Measurements from ENCODE around the gene OPN4. TPM values are rescaled to one million over a fixed set of nuclear protein-coding genes. Genes with fewer than 3 reads are reported as not detected.

The OPN4 gene
- total RNA-seq, 6 experiments from 2014 or later: not detected

GRCh38 chr10:86686972-86687371 lies 32.6 kb downstream of the OPN4 start:
- WGBS (ENCODE audit: insufficient coverage, low coverage, low lambda C conversion rate, missing lambda C conversion rate): 95% methylated on average over 11 of the region's 19 CpGs
- TF ChIP-seq CTCF (IDR thresholded peaks at IDR 0.05) (no peak), POLR2A (IDR thresholded peaks at IDR 0.05) (no peak)
- H3K27me3 ChIP-seq: no peaks in the 10 kb centered on the region
- H3K4me3 ChIP-seq: no peak overlapping the region
- DNase-seq: no peak
- H3K36me3 ChIP-seq: no peaks in the 10 kb centered on the region
- peaks cover 0 to 2% (median 0%) of the 10 kb centered on the region in 4 donors for H3K4me1 ChIP-seq
- intact Hi-C loops (cut with DNase I): no loop called here
- no peak for ATAC-seq
- H3K9me3 ChIP-seq: no peaks in the 10 kb centered on the region
- H3K27ac ChIP-seq: no peak overlapping the region

- 8% methylated on average over 2 of the region's 4 CpGs for WGBS (ENCODE audit: insufficient coverage, low coverage, low lambda C conversion rate, missing lambda C conversion rate)
- no peaks in the 10 kb centered on the region for H3K36me3 ChIP-seq
- H3K4me3 ChIP-seq: no peak overlapping the region
- H3K9me3 ChIP-seq: no peaks in the 10 kb centered on the region
- peaks cover 0 to 2% (median 0%) of the 10 kb centered on the region in 4 donors for H3K4me1 ChIP-seq
- no peak for ATAC-seq
- H3K27ac ChIP-seq: no peak overlapping the region
- intact Hi-C loops (cut with DNase I): no loop called here
- TF ChIP-seq CTCF (IDR thresholded peaks at IDR 0.05) (no peak), POLR2A (IDR thresholded peaks at IDR 0.05) (no peak)
- DNase-seq: no peak
- no peaks in the 10 kb centered on the region for H3K27me3 ChIP-seq
Measured at GRCh38 chr10:86687750-86688149, 33.4 kb downstream of the OPN4 start.

GRCh38 chr10:86688398-86688921 lies 34.1 kb downstream of the OPN4 start:
- no peaks in the 10 kb centered on the region for H3K27me3 ChIP-seq
- intact Hi-C loops (cut with DNase I): no loop called here
- peaks cover 0 to 2% (median 0%) of the 10 kb centered on the region in 4 donors for H3K4me1 ChIP-seq
- DNase-seq: peak in 2 of 3 donors; percentile 45 to 64
- H3K36me3 ChIP-seq: no peaks in the 10 kb centered on the region
- no peak overlapping the region for H3K27ac ChIP-seq
- TF ChIP-seq CTCF (IDR thresholded peaks at IDR 0.05) (peak; percentile 81 to 90 (median 84)), POLR2A (IDR thresholded peaks at IDR 0.05) (no peak)
- no peak overlapping the region for H3K4me3 ChIP-seq
- ATAC-seq: peak; percentile 86 to 92 (median 90)
- WGBS (ENCODE audit: insufficient coverage, low coverage, low lambda C conversion rate, missing lambda C conversion rate): 36% methylated on average over 7 of the region's 8 CpGs
- no peaks in the 10 kb centered on the region for H3K9me3 ChIP-seq

- TF ChIP-seq CTCF (IDR thresholded peaks at IDR 0.05) (no peak), POLR2A (IDR thresholded peaks at IDR 0.05) (no peak)
- Histone ChIP-seq H3K27me3 (no peaks in the 10 kb centered on the region), H3K36me3 (no peaks in the 10 kb centered on the region), H3K9me3 (no peaks in the 10 kb centered on the region), H3K27ac (no peak overlapping the region), H3K4me1 (peaks cover 0 to 2% (median 0%) of the 10 kb centered on the region in 4 donors), H3K4me3 (no peak overlapping the region)
- ATAC-seq: no peak
- intact Hi-C loops (cut with DNase I): no loop called here
- DNase-seq: no peak
- 86% methylated on average over 9 of the region's 13 CpGs for WGBS (ENCODE audit: insufficient coverage, low coverage, low lambda C conversion rate, missing lambda C conversion rate)
Measured at GRCh38 chr10:86689146-86689545, 34.8 kb downstream of the OPN4 start.
